Stromal cell of bone marrow (primary cell): Measurements from ENCODE around the gene ZIC1.
A peak's percentile ranks its signal among the peaks of the same experiment; 100 is the strongest.

Experiments
- DNase-seq: peaks from one replicate; pipeline ENCODE4 v3.0.0-alpha.2; 2012; ENCODE audit warnings: low read depth

Gene ZIC1

DNA sequence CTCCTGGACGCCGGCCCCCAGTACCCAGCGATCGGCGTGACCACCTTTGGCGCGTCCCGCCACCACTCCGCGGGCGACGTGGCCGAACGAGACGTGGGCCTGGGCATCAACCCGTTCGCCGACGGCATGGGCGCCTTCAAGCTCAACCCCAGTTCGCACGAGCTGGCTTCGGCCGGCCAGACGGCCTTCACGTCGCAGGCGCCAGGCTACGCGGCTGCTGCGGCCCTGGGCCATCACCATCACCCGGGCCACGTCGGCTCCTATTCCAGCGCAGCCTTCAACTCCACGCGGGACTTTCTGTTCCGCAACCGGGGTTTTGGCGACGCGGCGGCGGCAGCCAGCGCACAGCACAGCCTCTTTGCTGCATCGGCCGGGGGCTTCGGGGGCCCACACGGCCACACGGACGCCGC lies 956 bp downstream of the ZIC1 start:
- DNase-seq = no peak

GRCh38 chr3:147410526-147411237 lies 1.5 kb downstream of the ZIC1 start:
- DNase-seq = peak; percentile 60

GRCh38 chr3:147411238-147411814 lies 2.2 kb downstream of the ZIC1 start:
- no peak for DNase-seq

DNA sequence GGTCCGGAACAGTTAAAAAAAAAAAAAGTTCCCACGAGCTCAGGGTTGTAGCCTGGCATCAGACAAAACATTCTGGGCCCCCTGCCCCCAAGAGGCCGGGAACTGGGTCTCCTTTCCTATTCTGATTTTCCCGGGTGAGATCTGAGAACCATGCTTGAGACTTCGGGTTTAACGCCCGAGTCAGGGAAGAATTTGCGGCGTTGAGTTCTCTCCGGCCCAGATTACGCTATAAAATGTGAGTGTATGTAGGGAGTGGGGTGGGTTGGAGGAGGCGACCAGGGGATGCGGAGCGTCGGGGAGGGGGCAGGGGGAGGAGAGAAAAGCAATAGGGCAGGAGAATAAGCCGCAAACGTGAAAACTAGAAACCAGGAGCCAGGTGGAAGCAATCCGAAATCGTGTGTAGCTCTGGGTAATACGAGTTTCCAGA lies 2.7 kb downstream of the ZIC1 start:
- no peak for DNase-seq

DNA sequence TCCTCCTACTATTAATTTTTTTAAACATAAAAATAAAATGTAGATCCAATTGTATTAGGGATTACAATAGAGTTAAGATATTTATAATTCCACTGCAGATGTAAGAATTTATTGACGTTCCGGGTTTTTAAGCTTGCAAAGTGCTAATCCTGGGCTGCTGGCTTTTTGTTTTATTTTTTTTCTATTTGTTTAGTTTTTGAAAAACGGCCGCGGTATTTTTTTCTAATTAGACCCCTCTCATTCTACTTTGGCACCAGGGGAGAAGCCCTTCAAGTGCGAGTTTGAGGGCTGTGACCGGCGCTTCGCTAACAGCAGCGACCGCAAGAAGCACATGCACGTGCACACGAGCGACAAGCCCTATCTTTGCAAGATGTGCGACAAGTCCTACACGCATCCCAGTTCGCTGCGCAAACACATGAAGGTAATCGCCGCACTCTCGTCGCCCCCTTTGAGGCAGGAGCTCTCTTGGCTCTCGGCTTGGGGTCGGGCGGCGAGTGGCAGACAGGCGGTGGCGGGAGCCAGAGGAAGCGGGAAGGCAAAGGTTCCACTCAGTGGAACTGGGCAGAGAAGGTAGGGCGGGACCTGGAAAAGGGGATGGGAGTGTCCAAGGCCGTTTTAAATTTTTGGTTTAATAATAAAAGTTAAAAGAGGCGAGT lies 3.2 kb downstream of the ZIC1 start:
- no peak for DNase-seq

- no peak for DNase-seq
Observed at GRCh38 chr3:147412917-147413685, 3.9 kb downstream of the ZIC1 start.

GRCh38 chr3:147413686-147414389 lies 4.7 kb downstream of the ZIC1 start:
- DNase-seq = no peak

DNA sequence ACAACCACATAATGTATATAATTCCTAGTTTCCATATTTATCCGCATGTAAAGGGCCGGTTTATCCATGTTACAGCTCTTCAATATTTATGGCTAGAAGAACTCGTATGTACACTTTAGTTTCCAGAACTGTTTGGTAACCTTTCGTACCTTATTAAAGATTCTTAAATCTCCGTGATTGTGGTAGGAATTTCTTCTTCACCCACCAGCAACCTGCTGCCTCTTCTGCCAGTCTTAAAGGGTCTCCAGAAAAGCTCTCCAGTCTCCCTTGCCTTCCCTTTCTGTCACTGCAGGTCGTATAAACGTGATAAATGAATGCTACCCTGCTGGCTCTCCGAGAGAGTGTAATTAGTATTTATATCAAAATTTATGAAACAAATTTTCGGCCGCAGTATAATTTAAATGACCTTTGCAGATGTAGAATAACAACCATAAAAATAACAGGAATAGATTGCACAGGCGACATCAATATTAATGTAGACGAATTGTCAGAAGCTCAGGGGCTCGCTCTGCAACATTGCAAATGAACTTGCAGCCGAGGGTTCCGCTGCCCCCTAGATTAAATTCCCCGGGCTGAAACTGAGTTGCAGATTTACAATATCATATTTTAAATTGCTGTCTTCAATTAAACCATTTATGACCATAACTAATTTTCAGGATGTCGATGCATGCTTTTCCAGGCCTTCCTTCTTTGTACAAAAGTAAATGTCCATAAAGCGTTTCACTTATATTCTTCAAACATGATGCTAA lies 5.4 kb downstream of the ZIC1 start:
- no peak for DNase-seq

GRCh38 chr3:147415286-147415685 lies 6.1 kb downstream of the ZIC1 start:
- no peak for DNase-seq

DNA sequence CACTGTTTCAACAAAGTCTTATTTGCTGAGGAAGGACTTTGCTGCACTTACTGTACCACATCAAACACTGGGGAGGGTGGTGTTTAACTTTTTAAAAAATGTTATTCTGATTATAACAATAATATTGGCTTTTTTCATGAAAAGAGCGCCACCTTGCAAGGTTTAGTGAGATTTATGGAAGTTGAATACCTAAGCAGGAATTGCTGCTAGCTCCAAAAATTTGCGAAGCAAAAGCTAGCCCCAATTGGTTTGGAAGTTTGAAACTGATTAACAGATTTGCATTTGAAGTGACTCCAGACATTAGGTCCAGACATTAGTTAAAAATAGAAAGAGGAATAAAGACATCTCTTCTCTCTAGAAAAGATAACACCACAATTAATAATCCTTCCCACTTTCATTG lies 6.7 kb downstream of the ZIC1 start:
- DNase-seq = no peak

DNA sequence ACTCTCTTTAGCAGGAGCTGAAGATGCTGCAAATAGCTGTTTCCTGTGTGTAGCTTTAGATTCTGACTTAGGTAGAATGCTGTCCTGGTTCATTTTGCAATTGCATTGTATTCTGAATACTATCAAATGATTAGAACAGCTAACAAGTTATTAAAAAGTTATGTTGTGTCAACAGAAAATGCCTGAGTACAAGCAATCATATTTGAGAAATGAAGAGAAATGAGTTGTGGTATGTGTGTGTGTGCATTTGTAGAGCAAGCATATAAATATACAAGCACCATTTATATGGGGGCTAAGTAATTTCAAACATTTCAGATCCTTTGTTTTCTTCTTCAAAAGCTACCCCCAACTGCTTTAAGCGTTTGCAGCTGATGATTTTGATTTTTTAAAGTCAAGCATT lies 7.8 kb downstream of the ZIC1 start:
- DNase-seq = no peak

DNA sequence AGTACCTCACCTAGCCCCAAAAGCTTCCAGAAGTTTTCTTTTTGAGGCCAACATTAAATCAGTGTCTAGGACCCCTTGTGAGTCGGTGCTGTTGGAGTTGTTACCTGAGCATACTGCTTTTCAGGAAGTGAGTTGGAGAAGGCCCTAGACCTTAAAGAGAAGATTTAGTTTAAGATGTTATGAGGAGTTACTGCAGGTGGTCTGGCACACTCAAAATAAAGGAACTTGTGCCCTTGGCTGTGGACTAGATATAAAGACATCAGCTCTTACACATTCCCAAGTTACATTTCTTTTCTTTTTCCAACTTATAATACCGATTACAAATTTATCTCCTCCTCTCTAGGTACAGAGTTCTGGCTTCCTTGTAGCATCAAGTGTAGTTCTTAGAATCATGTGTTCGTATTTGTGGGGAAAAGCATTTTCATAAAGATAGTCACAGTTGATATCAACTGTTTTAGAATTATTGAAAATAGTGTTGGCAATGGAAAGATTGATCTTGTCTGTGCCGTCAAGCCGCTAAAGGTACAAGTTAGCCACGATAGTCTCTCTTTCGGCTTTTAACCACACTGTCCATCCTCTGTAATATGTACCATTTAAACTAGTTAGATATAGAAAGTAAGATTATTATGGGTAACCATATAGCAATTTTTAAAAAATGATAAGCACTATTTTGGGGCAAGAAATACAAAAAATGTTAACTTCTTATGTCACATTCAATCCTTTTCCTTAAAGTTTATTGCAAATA lies 8.6 kb downstream of the ZIC1 start:
- no peak for DNase-seq

GRCh38 chr3:147418371-147418781 lies 9.2 kb downstream of the ZIC1 start:
- no peak for DNase-seq

DNA sequence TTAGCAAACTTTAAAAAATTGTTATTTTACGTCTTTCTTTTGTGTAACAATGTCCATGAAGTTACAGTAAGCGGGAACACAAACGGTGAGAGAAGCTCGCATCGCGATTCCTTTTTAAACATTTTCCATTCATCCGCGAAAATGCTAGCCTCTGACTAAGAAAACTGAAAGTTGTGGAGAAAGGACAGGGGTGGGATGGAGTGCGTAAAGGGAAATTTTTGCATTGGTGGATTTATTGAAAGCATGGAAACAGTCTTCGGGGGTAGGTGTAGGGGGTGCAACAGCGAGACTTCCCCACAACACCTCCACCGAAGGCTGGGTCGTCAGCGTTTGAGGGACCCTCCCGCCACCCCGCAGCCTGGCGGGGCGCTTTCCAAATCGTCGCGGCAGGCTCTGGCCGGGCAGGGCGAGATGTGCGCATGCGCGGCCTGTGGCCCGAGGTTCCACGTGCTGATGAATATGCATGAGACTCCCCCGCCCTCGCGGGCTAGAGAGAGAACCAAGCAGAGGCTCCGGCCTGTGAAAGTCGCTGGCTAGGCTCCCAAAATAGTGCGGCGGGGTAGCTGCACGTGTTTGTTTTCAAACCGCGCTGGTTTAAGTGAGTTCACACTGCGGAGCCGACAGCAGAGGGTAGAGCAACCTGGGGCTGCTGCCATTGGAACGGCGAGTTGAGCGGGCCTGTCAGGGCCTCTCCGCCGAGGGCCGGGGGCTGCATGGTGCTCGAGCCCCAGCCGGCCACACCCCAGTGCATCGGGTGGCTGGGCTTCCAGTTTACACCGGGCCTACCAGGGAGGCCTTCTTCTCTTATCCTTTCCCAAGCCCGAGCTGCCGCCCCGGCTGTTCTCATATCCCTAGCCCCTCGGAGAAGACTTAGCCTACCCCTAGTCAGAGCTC lies 9.9 kb downstream of the ZIC1 start:
- peak; percentile 56 for DNase-seq

DNA sequence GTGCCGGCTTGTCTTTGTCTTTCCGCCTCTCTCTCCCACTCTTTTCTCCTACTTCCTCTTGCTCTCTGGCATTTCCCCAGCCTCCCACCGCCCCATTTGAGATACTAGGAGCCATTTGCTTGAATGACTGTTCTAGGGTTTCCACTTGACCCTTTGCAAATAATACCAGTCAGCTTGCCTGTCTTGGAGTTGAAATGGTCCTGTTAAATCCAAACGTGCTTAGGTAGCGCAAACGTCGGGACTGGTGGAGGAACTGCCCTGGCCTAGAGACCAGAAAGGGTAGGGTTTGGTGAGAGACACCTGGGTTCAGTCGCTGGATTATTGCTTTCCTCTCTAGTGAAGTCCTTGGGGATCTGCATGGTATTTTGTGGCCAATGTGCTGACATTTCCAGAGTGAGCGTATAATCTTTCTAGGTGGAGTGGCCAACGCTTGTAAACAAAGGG lies 10.6 kb downstream of the ZIC1 start:
- DNase-seq = no peak

GRCh38 chr3:147420353-147421183 lies 11.4 kb downstream of the ZIC1 start:
- DNase-seq = no peak

- no peak for DNase-seq
Observed at GRCh38 chr3:147421184-147421912, 12.2 kb downstream of the ZIC1 start.

- no peak for DNase-seq
Observed at GRCh38 chr3:147422196-147422595, 13.0 kb downstream of the ZIC1 start.
